Stimulated activated CD8-positive, alpha-beta memory T cell treated with anti-CD3 and anti-CD28 coated beads, Interleukin-7, amount 100 ng/mL, for 48 hours (primary cell): ENCODE data around the gene CREG1.
"Not testable (repeated sequence)": the region's sequence is repeated elsewhere in the genome, so short reads cannot be mapped to it uniquely, and the experiment has no call there.

Experiments used
- DNase-seq, 2 donors: peaks; one replicate each; pipeline ENCODE4 v3.0.0-alpha.2; 2020; ENCODE audit warnings: low read depth in 1 of 2; ENCODE audit errors: extremely low read depth in 1 of 2

CREG1 gene

GRCh38 chr1:167564612-167565270, 11.2 kb upstream of the CREG1 start:
- DNase-seq = no peak

GRCh38 chr1:167563579-167564246, 10.2 kb upstream of the CREG1 start:
- DNase-seq = no peak

DNA sequence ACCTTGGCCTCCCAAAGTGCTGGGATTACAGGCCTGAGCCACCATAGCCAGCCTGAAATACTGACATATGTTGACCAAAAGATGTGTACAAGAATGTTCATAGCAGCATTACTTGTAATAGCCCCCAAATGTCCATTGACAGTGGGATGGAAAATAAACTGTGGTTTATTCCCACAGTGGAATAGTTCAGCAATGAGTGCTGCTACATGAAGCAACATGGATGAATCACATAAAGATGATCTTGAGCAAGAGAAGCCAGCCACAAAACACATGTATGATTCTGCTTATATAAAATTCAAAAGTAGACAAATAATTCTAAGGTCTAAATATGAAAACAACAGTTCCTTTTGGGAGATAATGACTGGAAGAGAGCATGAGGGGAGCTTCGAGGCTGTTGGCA, 9.1 kb upstream of the CREG1 start:
- no peak for DNase-seq

DNA sequence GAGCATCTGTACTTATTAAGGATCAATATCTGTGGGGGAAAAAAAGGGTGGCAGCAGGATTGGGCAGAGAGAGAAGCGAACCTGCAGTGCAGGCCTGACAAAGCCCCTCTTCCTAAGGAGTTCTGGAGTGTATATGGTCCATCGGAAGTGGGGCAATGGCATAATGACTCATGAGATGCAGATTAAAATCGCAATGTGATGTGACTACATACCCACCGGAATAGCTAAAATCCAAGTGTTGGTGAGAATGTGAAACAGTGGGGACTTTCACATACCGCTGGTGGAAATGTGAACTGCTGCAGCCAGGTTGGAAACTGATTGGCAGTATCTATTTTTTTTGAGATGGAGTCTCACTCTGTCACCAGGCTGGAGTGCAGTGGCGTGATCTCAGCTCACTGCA, 8.2 kb upstream of the CREG1 start:
- DNase-seq = no peak

DNA sequence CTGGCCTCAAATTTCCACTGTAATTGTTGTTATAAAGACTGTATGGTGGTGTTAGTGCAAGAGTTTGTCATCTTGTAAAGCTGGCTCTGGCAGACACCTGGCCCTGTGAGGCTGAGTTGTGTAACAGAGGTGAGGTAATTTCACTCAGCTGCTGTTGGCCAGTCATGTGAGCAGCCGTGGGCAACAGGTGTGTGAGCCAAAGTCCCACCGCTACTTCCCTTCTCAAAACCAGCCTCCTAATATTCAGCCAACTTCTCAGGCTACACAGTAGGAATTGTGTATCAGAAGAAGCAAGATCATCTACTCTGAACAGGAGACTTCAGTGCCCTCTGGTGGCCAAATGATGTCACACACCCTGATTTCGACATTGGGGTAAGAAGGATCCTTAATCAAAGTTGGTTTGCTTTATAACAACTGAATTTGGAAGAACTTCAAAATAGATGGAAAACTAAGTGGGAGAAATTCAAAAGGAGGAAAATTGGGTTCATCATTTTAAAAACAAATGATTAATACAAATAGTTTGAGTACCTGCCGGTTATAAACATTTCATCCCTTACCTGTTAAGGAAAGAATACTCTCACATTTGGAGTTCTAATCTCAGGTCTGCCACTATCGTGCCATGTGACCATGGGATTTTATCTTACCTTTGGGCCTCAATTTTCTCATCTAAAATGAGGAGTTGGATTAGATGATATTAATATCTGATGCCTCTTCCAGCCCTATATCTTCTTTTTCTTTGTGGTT, 2.6 kb upstream of the CREG1 start:
- DNase-seq = peak; percentile 29 to 64

GRCh38 chr1:167555072-167555471, 1.5 kb upstream of the CREG1 start:
- not testable (repeated sequence) for DNase-seq

DNA sequence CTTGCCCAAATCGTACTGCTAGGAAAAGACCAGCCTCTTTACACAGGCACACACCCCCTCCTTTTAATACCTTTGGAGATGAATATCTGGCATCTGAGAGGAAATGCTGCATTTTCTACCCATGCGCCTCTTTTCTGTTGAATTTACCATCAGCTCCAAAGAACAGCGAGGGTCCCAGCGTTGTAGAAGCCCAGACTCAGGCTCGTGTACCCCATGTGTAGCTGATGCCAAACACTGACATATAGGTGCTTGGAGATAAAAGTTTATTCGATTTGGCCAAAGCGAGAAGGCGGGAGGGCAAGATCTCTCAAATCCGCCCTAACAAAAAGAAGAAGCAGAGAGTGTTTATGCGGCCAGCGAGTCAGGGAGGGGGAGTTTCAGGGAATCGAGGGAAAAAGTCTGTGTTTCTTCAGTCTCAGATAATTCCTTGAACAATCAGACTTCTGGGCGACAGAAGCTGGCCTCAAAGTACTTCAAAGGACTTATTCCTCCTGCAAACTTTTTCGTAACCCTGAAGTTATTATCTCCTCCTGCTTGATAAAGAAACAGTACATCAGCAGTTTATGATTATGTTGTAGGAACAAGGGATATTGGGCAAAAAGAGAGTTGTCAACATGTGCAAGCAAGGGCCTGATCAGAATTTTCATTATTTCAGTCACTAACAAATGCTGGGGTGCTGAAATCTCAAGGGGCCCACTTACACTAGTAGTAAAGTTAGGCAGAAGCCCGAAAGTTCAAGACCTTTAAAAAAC, 642 bp upstream of the CREG1 start:
- DNase-seq = no peak

- no peak for DNase-seq
Observed at GRCh38 chr1:167551362-167551761, 2.2 kb downstream of the CREG1 start.

- no peak for DNase-seq
Observed at GRCh38 chr1:167548059-167548932, 5.3 kb downstream of the CREG1 start.

DNA sequence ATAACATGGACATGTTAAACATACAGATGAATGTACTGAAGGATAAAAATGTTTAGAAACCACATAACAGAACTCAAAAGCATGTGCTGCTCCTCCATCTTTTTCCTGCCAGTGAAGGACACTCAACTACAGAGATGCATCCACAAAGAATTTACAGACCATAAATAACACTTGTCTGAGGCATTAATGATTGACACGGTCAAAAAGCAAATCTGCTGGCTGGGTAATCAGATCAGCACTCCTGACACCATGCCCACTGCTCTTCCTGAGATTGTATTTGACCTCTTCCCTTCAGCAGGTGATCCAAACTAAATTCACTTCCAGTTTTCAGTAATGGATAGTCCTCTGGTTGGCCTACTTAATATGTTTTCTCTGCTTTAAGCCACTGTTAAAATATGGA, 6.6 kb downstream of the CREG1 start:
- DNase-seq = no peak

DNA sequence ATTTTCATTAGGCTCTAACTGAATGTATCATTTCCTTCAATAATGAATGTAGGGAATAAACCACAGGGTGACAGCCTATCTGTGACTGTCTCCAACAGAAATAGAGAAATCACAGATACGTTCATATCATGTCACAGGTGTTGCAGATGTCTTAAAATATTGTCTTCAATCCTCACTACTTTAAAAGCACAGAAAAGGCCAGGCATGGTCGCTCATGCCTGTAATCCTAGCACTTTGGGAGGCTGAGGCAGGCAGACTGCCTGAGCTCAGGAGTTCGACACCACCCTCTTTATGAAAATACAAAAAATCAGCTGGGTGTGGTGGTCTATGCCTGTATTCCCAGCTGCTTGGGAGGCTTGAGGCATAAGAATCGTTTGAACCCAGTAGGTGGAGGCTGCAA, 8.2 kb downstream of the CREG1 start:
- DNase-seq = no peak

- DNase-seq = no peak
Observed at GRCh38 chr1:167544447-167545093, 9.0 kb downstream of the CREG1 start.

DNA sequence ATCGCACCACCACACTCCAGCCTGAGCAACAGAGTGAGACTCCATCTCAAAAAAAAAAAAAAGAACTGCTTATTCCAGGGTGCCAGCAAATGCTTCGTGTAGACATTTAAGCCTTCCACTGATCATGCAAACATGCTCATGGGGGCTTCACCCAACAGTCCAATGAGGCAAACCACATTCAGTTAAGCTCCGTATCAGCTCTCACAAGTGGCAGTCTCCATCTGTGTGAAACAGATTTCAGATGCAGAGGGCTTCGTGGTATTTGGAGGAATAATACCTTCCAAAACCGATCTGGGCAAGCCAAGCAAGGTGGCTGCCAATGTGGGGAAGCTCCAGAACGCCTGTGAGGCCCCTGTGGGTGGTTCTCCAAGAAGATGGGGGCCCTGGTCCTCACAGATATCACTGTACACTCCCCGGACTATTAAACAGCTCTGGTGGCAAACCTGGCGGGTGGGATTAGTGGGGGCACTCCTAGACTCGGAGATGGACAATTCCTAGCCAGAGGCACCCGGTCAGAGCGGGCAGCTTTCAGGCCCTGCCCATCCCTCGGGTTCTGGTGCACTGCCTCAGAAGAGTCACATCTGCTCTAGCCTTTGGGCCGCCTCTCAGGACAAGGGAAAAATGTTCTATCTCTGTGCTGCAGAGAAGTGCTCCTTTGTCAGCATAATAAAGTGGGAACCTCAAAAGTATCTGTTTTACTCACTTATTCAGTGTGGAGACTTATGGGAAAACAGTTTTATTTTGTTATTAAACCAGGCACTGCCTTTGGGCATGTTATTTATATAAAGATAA, 10.2 kb downstream of the CREG1 start:
- DNase-seq = no peak

DNA sequence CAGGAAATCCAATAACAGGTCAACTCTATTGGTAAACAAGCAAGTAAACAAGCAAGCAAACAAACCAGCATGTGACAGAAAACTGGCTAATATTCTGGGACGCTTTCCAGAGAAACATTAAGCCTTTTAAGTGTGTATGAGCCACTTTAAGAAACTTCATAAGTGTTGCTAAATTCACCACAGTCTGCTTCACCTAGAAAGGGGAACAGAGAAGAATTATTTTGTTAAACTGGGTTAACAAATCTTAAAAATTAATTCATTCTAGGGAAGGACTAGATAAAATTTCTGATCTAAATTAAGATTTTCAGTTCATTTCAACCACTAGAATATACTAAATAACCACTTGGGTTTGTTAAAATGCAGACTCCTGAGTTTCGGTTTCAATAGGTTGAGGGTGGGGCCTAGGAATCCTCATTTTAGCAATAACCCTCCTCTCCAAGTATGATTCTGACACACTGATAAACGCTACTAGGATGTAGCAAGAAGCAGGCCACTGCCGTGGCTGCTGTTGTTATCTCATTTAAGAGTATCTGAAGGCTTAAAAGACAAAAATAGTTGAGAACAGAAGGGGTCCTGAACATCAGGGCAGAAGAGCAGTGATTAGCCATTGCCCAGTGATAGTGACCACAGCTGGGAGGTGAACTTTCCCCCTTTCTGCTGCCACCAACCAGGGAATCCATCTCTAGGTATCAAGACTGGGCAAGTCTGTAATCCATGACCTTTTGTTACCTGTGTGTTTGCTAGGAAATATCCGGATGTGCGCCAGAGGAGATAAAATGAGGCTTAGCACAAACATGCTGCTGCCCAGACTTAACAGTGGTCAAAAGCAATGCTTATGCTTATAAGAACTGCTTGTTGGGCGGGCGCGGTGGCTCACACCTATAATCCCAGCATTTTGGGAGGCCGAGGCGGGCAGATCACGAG, 11.2 kb downstream of the CREG1 start:
- no peak for DNase-seq

DNA sequence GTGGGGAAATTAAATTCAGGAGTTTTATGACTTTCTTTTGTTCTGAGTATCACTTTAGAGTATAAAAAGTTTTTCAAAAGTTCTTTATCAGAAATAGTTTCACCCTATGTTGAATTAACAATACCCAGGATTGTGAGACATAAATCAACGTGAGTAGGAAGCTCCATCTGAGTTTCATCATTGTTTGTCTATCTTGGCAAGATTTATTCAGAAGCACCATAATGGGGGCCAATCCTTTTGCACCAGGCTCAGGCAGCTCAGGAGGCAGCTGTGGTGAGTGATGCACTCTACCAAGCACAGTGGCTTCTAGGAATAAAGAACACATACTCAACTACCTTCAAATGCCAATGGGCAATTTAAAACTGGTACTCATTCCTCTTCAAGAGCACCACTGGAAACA, 12.0 kb downstream of the CREG1 start:
- DNase-seq = no peak

DNA sequence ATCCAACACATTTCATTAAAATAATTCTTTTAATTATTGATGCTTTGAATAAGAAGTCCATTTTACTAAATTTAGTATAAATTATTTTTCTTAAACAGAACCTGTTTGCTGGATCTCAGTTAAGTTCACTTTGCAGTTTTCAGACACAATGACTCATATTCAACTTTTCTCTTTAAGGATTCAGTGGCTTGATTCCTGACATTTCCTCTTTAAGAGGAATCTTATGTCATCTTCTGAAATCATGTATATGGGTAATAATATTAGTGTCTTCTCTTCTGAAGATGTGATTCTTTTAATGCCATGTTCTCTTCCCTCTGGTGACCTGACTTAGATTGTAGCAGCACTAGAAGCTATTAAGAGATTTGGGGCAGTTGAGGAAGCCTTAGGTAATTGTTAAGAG, 12.6 kb downstream of the CREG1 start:
- DNase-seq = no peak

DNA sequence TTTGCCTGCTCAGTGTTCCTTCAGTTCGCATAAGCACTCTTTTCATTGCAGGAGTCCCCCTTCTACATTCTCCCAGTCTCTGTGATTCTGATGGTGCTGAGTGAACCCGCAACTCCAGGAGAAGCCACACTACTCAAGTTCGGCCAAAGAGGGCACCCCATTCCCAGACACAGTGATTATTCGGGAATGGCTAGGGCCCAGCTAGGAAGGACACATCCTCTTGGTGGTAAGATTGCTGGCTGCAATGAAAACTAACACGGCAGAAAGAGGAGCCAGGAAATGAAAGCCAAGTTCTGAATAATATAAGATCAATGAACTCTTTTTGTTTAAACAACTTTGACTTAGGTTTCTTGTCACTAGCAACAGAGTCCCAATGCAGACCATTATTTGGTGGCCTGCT, 14.9 kb downstream of the CREG1 start:
- DNase-seq = no peak

- peak in 1 of 2 donors; percentile 25 for DNase-seq
Observed at GRCh38 chr1:167533851-167534300, 19.7 kb downstream of the CREG1 start.
